ENCODE measurements around the gene PLXNB2.
A peak's percentile ranks its signal among the peaks of the same experiment; 100 is the strongest.
"Not testable (repeated sequence)": the region's sequence is repeated elsewhere in the genome, so short reads cannot be mapped to it uniquely, and the experiment has no call there.

Gene PLXNB2

GRCh38 chr22:50337262-50338041 lies 30.0 kb upstream of the PLXNB2 start:
- H3K4me1 ChIP-seq (ENCODE audit: insufficient read depth, low read length) = no peaks in the 10 kb centered on the region
- no peaks in the 10 kb centered on the region for H3K36me3 ChIP-seq (ENCODE audit: insufficient read depth, low read length)
- no peak overlapping the region for H3K9ac ChIP-seq (ENCODE audit: low read depth, low read length)
- H3K9me3 ChIP-seq (ENCODE audit: control insufficient read depth, insufficient read depth, low read length) = no peaks in the 10 kb centered on the region

- H3K36me3 ChIP-seq (ENCODE audit: insufficient read depth, low read length); H3K4me1 ChIP-seq (ENCODE audit: insufficient read depth, low read length); H3K9ac ChIP-seq (ENCODE audit: low read depth, low read length); H3K9me3 ChIP-seq (ENCODE audit: control insufficient read depth, insufficient read depth, low read length): not testable (repeated sequence)
Observed at GRCh38 chr22:50334433-50334832, 27.0 kb upstream of the PLXNB2 start.

- H3K36me3 ChIP-seq (ENCODE audit: insufficient read depth, low read length) = no peaks in the 10 kb centered on the region
- H3K4me1 ChIP-seq (ENCODE audit: insufficient read depth, low read length) = no peaks in the 10 kb centered on the region; the same call in 1 of the 2 replicates
Observed at GRCh38 chr22:50329236-50329635, 21.8 kb upstream of the PLXNB2 start.

GRCh38 chr22:50327711-50328019 lies 20.2 kb upstream of the PLXNB2 start:
- peak overlapping the region; percentile 89; the same call in 1 of the 2 replicates for H3K9ac ChIP-seq (ENCODE audit: low read depth, low read length)
- no peaks in the 10 kb centered on the region for H3K9me3 ChIP-seq (ENCODE audit: control insufficient read depth, insufficient read depth, low read length)
- no peaks in the 10 kb centered on the region; the same call in 1 of the 2 replicates for H3K4me1 ChIP-seq (ENCODE audit: insufficient read depth, low read length)
- no peaks in the 10 kb centered on the region for H3K36me3 ChIP-seq (ENCODE audit: insufficient read depth, low read length)

More at GRCh38 chr22:50329236-50329635, 21.8 kb upstream of the PLXNB2 start:
- Histone ChIP-seq H3K9me3 (ENCODE audit: control insufficient read depth, insufficient read depth, low read length) (no peaks in the 10 kb centered on the region), H3K9ac (ENCODE audit: low read depth, low read length) (no peak overlapping the region)

GRCh38 chr22:50326956-50327710 lies 19.7 kb upstream of the PLXNB2 start, which contains the start of gene DENND6B:
TSS of gene DENND6B (minus strand) at chr22:50327012. CDS start at chr22:50326988, 24 bp downstream.
- Histone ChIP-seq H3K4me1 (ENCODE audit: insufficient read depth, low read length) (no peaks in the 10 kb centered on the region; the same call in 1 of the 2 replicates), H3K9ac (ENCODE audit: low read depth, low read length) (peak within 1 kb of the TSS; percentile 89), H3K36me3 (ENCODE audit: insufficient read depth, low read length) (no peaks in the 10 kb centered on the region), H3K9me3 (ENCODE audit: control insufficient read depth, insufficient read depth, low read length) (no peaks in the 10 kb centered on the region)

GRCh38 chr22:50326225-50326955 lies 18.9 kb upstream of the PLXNB2 start:
- H3K36me3 ChIP-seq (ENCODE audit: insufficient read depth, low read length) = no peaks in the 10 kb centered on the region
- H3K4me1 ChIP-seq (ENCODE audit: insufficient read depth, low read length) = no peaks in the 10 kb centered on the region; the same call in 1 of the 2 replicates
- H3K9ac ChIP-seq (ENCODE audit: low read depth, low read length) = peak overlapping the region; percentile 89
- H3K9me3 ChIP-seq (ENCODE audit: control insufficient read depth, insufficient read depth, low read length) = no peaks in the 10 kb centered on the region

GRCh38 chr22:50325444-50326224 lies 18.2 kb upstream of the PLXNB2 start:
- Histone ChIP-seq H3K4me1 (ENCODE audit: insufficient read depth, low read length) (no peaks in the 10 kb centered on the region; the same call in 1 of the 2 replicates), H3K36me3 (ENCODE audit: insufficient read depth, low read length) (no peaks in the 10 kb centered on the region), H3K9me3 (ENCODE audit: control insufficient read depth, insufficient read depth, low read length) (no peaks in the 10 kb centered on the region), H3K9ac (ENCODE audit: low read depth, low read length) (no peak overlapping the region; the same call in 1 of the 2 replicates)

- H3K4me1 ChIP-seq (ENCODE audit: insufficient read depth, low read length) = no peaks in the 10 kb centered on the region; the same call in 1 of the 2 replicates
- no peaks in the 10 kb centered on the region for H3K36me3 ChIP-seq (ENCODE audit: insufficient read depth, low read length)
- H3K9me3 ChIP-seq (ENCODE audit: control insufficient read depth, insufficient read depth, low read length) = no peaks in the 10 kb centered on the region
- no peak overlapping the region for H3K9ac ChIP-seq (ENCODE audit: low read depth, low read length)
Observed at GRCh38 chr22:50323900-50324299, 16.5 kb upstream of the PLXNB2 start.

GRCh38 chr22:50322382-50323104 lies 15.1 kb upstream of the PLXNB2 start:
- not testable (repeated sequence) for H3K36me3 ChIP-seq (ENCODE audit: insufficient read depth, low read length); H3K9me3 ChIP-seq (ENCODE audit: control insufficient read depth, insufficient read depth, low read length); H3K4me1 ChIP-seq (ENCODE audit: insufficient read depth, low read length); H3K9ac ChIP-seq (ENCODE audit: low read depth, low read length)

GRCh38 chr22:50320671-50321325 lies 13.4 kb upstream of the PLXNB2 start:
- H3K9ac ChIP-seq (ENCODE audit: low read depth, low read length) = no peak overlapping the region
- no peaks in the 10 kb centered on the region; the same call in 1 of the 2 replicates for H3K4me1 ChIP-seq (ENCODE audit: insufficient read depth, low read length)
- H3K9me3 ChIP-seq (ENCODE audit: control insufficient read depth, insufficient read depth, low read length) = no peaks in the 10 kb centered on the region
- H3K36me3 ChIP-seq (ENCODE audit: insufficient read depth, low read length) = no peaks in the 10 kb centered on the region

- Histone ChIP-seq H3K9me3 (ENCODE audit: control insufficient read depth, insufficient read depth, low read length) (no peaks in the 10 kb centered on the region), H3K36me3 (ENCODE audit: insufficient read depth, low read length) (no peaks in the 10 kb centered on the region), H3K4me1 (ENCODE audit: insufficient read depth, low read length) (no peaks in the 10 kb centered on the region; the same call in 1 of the 2 replicates), H3K9ac (ENCODE audit: low read depth, low read length) (no peak overlapping the region)
Observed at GRCh38 chr22:50320116-50320515, 12.7 kb upstream of the PLXNB2 start.

GRCh38 chr22:50319503-50319951 lies 12.1 kb upstream of the PLXNB2 start:
- Histone ChIP-seq H3K9me3 (ENCODE audit: control insufficient read depth, insufficient read depth, low read length) (no peaks in the 10 kb centered on the region), H3K9ac (ENCODE audit: low read depth, low read length) (no peak overlapping the region), H3K36me3 (ENCODE audit: insufficient read depth, low read length) (no peaks in the 10 kb centered on the region), H3K4me1 (ENCODE audit: insufficient read depth, low read length) (no peaks in the 10 kb centered on the region; the same call in 1 of the 2 replicates)

All from ES-I3 (cell line).